Activated CD8-positive, alpha-beta memory T cell treated with anti-CD3 and anti-CD28 coated beads for 24 hours (primary cell): Measurements from ENCODE around the gene KCNMB3.
"Not testable (repeated sequence)": the region's sequence is repeated elsewhere in the genome, so short reads cannot be mapped to it uniquely, and the experiment has no call there.

ENCODE experiments used
- DNase-seq: peaks from one replicate; pipeline ENCODE4 v3.0.0-alpha.2; 2020

The KCNMB3 gene

DNA sequence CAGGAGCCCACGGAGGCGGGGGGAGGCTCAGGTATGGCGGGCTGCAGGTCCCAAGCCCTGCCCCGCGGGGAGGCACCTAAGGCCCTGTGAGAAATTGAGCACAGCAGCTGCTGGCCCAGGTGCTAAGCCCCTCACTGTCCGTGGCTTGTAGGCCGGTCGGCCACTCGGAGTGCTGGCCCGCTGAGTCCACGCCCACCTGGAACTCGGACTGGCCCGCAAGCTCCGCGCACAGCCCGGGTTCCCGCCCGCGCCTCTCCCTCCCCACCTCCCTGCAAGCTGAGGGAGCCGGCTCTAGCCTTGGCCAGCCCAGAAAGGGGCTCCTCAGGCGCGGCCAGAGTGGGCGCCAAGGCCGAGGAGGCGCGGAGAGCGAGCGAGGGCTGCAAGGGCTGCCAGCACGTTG is 12.2 kb upstream of the KCNMB3 start:
- no peak for DNase-seq

DNA sequence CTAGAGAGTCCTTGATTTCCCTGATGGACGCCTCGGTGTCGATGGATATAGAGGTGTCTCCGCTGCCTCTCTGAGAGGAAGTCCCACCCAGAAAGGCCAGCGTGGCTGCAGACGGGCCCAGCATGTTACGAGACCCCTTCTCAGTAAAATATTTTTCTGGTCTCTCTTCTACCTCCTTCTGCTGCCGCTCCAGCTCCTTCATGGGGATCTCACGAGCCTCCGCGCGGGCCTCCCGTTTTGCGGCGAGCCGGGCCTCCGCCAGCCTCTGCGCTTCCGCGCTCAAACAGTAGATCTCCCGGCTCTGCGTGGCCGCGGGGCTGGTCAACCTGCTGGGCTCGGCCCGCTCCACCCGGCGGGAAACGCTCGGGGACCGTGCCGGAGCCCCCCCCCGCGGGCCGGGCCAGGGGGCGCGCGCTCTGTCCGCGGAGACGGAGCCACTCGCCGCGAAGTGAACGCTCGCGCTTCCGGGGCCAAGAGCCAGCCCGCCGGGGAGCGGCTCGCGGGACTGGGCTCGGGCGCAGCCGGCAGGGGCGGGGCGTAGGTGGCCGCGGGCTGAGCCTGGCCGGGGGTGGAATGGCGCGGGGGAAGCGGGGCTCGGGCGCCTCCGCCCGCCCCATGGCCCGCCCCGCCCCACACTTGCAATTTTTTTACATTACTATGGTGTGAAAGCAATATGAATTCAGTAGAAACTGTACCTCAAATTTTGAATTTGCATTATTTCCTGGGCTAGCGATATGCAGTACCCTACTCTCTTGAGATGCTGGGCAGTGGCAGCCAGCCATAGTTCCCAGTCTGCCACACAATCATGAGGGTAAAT is 10.2 kb upstream of the KCNMB3 start:
- peak; percentile 82 for DNase-seq

DNA sequence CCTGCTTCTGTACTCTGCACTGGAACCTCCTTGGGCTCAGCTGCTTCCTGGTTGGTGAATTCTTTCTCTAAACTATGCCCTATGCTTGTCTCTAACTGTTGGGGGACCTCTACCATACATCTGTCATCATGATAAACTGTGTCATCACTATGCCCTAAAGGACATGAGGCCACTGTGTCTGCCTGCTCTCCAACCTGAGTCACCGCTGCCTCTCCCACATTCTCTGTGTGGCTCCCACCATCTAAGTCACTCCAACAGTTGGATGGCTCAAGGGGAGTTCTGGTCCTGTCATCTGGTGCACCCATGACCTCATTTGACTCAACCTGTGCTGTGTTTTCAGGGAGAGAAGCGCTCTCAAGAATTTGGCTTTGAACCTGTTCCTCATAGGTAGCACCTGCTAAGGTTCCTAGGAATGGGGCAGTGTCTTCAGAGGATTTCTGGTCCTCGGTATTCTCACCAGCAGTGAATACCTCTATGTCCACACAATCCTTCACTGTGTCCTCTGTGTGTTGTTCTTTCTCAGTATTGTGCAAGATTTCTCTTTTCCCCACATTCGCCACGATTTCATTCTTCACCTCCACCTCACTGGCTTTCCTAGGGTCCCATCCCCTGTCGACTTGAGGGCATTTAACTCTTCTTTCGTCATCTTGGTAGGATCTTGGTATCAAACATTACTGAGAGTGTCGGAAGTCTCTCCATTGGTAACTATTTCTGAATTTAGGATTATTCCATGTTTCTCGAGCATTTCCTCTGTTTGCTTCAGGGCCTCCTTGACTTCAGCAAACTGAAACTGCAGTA is 9.2 kb upstream of the KCNMB3 start:
- not testable (repeated sequence) for DNase-seq

DNA sequence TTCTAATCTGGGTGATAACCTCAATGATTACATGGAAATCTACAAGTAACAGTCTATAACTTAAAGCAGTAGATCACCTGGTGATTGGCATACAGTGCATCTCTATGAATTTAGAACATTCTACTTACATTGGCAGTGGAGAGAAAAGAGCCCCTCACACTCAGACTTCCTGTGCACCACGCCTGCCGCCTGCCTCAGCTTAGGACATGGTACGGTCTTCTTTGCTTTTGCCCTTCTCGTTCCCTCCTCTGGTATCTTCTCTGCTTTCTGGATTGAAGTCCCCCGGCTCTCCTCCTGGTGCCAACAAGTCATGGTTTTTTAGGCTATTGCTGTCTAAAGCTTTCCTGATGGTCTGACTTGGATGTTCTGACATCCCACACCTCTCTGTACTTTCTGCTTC is 7.9 kb upstream of the KCNMB3 start:
- DNase-seq = no peak

DNA sequence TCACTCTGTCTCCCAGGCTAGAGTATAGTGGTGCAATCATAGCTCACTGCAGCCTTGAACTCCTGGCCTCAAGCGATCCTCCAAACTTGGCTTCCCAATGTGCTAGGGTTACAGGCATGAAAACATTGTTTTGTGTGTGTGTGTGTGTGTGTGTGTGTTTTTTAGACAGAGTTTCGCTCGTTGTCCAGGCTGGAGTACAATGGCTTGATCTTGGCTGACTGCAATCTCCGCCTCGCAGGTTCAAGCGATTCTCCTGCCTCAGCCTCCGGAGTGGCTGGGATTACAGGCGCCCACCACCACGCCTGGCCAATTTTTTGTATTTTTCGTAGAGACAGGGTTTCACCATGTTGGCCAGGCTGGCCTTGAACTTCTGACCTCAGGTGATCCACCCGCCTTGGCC is 6.8 kb upstream of the KCNMB3 start:
- not testable (repeated sequence) for DNase-seq

DNA sequence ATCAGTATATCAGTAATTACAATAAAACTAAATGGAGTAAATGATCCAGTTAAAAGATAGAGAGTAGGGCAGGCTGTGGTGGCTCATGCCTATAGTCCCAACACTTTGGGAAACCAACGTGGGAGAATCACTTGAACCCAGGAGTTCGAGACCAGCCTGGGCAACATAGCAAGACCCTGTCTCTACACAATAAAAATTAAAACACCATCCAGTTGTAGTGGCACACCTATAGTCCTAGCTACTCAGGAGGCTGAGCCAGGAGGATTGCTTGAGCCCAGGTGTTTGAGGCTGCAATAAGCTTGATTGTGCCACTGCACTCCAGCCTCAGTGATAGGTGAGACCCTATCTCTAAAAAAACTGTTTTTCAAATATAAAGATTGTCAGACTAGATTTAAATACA is 5.9 kb upstream of the KCNMB3 start:
- no peak for DNase-seq

DNA sequence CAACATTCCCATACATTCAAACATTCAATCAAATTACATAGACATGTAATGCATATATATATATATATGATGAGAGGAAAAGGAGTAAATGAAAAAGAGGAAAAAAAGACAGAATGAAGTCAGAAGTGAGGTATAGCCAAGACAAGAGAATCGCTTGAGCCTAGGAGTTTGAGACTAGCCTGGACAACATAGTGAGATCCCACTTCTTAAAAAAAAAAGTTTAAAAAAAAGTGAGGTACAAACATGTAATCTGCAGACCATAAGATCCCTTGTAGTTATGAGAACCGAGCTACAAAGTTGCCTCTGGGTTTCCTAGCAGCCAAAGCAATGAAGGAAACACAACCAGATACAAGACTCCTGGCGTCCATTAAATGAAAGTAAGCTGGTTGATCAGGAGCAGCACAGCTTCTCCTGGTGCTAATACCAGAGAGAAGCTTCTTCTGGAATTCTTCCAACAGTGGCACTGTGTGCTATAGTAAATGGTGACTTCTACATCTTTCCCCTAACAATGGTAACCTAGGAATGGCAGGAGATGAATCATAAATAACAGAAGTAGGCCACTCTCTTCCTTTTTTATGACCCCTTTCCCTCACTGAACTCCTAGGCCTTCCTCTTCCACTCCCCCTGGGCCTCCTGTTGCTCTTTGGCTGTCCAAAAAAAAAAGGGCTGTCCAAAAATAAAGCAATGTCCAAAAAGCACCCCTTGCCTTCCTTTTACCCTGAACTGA is 3.5 kb downstream of the KCNMB3 start:
- no peak for DNase-seq

DNA sequence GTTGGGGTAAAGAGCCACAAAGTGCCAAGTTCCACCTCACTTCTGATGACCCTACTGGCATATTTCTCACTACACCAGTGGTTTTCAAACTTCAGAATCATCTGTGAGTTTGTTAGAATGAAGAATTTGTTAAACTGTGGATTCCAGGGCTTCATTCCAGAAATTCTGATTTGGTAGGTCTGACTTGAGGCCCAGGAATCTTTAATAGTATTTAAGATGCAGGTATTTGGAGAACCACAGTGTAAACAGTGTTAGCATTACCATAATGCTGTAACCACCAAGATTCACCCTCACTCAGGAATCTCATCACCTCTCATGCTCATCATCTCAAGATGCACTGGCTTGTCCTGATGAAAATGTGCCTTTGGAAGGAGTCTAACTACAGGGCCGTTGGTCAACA is 6.0 kb downstream of the KCNMB3 start:
- no peak for DNase-seq

DNA sequence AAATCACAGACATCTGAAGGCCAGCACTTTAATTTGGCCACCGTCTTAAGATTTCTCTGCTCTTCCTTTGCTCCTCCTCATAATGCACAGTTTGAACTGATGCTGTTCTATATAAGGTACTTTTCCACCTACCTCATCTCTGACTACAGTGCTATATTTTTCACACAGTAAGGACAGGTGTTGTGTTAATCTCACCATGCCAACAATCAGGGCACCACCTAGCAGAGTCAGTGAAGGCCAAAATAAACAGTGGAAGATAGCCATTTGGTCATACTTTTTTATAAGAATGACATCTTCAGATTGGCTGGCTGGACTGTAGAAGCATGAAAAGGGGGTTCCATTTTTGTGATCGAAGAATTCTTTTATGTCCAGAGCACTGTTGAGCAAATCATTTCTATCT is 8.1 kb downstream of the KCNMB3 start:
- DNase-seq = not testable (repeated sequence)

DNA sequence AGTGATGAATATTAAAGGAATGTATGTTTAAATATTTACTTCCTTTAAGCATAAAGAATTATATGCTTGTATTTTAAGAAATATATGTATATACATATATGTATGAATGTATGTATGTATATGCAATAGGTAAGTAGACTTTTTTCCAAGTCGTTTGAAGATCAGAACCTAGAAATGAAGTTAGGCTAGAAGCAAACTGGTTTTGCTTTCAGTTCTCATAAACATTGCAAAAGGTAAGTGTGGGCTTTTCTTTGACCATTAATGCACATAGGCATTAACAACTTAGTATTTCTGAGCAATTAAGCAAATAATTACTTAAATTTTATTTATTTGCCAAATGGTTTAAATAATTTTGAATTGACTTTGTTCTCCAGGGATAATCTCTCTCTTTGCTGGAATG is 10.6 kb downstream of the KCNMB3 start:
- DNase-seq = not testable (repeated sequence)

DNA sequence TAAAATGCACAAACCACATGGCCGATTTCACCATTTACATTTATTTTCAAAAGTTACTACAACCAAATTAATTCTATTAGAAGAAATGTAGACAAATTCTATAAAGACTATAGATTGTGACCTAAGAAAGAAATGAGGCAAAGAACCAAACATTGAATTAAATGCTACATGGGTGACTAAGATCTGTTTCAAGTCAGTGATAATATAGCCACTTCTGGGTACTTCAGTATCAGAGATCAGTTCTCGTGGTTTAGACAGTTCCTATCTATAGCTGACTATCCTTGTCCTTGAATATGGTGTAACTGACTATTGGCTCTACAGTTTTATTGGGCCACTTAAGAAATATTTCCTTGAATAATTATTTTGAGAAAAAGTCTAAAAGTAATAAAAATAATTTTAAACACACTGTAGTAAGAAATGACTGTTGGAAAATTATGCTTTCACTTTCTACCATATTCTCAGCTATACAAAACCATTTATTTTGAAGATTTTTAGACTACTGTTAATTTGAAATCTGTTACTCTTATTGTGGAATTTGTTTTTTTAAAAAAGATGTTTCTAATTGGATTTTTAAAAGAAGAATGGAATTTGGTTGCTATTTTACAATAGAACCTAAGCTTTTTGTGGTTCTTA is 14.1 kb downstream of the KCNMB3 start:
- DNase-seq = no peak

DNA sequence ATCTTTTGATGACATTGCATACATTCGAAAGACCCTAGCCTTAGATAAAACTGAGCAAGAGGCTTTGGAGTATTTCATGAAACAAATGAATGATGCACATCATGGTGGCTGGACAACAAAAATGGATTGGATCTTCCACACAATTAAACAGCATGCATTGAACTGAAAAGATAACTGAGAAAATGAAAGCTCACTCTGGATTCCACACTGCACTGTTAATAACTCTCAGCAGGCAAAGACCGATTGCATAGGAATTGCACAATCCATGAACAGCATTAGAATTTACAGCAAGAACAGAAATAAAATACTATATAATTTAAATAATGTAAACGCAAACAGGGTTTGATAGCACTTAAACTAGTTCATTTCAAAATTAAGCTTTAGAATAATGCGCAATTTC is 16.7 kb downstream of the KCNMB3 start:
- no peak for DNase-seq

DNA sequence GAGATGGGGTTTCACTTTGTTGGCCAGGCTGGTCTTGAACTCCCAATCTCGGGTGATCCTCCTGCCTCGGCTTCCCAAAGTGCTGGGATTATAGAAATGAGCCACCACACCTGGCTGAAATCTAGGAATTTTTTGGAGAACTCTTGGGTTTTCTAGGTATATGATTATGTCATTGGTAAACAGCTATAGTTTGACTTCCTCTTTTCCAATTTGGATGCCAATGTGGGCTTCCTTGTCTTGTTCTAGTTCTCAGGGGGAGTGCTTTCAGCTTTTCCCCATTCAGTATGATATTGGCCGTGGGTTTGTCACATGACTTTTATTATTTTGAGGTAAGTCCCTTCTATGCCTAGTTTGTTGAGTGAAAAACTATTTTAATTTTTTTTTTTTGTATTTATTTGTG is 17.9 kb downstream of the KCNMB3 start:
- DNase-seq = no peak

DNA sequence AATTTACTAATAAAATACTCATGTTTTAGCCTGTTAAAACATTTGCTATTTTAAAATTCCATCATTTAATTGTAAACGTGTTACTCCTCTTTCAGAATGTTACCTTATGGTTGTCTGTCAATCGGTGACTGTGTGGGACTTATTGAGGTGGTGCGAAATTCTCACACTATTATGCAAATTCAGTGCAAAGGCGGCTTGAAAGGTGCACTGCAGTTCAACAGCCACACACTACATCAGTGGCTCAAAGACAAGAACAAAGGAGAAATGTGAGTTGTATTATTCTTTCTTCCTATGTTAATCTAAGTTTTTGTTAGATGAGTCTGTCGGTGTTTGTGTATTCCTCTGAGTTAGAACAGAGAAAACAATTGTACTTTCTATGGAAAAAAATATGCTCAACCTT is 21.7 kb downstream of the KCNMB3 start:
- DNase-seq = no peak

DNA sequence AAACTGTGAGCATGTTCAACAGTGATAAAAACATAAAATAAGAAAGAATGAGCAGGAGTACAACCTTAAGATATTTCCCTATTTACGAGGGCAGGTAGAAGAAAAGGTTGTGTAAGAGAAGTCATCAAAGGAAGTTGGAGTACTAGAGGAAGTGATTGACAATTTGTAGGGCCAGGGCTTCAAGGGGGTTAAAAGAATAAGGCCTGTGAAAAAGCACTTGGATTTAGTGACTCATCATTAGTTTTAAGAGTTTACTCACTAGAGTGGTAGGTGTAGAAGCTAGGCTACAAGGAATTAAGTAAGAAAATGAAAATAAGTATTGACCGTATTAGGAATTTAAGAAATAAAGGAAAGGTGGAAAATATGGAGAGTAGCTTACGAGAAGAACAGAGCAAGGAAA is 23.6 kb downstream of the KCNMB3 start:
- no peak for DNase-seq

DNA sequence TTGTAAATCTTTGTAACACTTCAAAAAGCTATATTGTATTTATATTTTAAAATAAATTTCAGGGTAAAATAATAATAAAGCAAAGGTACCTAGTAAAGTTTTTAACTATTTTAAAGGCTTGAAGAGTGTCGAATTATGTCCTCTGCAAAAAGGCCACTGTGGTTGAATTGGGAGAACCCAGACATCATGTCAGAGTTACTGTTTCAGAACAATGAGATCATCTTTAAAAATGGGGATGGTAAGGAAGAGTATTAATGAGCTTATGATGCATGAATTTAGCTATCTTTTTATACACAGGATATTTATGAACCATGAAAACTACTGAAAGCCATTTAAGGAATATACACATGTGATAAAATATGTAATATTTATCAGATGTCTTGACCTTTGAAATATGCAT is 26.3 kb downstream of the KCNMB3 start:
- DNase-seq = no peak

DNA sequence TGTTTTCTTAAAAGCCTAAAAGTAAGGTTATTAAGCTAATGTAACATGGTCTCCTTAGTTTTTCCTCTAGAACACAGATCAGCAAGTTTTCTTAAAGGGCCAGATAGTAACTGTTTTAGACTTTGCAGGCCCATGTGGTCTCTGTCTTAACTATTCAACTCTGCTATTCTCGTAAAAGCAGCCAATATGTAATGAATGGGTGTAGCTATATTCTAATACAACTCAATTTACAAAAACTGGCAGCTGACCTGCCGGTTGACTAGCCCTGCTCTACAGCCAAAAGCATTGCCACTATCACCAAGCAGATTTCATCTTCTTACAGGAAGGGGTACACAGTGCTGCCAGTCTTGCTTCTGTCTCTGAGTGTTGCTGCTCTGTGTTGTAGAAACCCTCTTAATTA is 27.4 kb downstream of the KCNMB3 start:
- DNase-seq = no peak

DNA sequence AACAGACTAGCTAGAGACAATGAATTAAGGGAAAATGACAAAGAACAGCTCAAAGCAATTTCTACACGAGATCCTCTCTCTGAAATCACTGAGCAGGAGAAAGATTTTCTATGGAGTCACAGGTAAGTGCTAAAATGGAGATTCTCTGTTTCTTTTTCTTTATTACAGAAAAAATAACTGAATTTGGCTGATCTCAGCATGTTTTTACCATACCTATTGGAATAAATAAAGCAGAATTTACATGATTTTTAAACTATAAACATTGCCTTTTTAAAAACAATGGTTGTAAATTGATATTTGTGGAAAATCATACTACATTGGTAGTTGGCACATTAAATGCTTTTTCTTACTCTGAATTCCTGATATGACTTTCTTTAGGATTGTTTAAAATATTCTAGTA is 32.7 kb downstream of the KCNMB3 start:
- DNase-seq = not testable (repeated sequence)

DNA sequence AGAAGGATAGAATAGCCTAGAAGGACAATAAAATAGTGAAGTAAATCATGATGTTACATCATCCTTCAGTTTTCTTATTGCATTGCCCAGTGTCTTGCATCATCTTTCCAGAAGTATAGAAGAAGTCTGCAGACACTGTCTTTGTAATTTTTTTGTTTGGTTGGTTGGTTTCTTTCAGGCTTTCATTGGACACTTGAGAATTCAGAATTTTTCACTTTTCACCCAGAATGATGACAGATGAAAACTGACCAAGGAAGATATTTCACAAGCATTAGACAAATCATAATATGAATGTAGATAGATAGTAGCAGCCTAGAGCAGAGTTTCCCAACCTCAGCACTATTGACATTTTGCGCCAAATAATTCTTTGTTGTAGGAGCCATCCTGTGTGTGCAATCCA is 35.4 kb downstream of the KCNMB3 start:
- DNase-seq = not testable (repeated sequence)

DNA sequence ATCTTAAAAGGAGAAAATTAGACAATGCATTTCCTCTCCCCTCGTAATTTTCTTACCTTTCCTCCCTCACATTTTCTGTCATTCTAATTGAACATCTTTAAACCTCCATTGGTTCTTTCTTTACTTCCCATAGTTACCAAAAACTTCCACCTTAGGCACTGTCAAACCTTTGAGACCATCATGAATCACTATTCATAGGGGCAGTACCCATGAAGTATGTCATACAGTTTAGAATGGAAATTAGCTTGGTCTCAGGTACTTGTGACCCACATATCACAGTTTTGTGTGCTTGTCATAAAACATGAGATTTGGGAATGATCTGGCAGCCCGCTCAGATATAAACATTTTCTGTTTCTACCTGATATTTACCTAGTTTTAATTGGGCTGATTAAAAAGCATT is 50.1 kb downstream of the KCNMB3 start:
- DNase-seq = no peak

DNA sequence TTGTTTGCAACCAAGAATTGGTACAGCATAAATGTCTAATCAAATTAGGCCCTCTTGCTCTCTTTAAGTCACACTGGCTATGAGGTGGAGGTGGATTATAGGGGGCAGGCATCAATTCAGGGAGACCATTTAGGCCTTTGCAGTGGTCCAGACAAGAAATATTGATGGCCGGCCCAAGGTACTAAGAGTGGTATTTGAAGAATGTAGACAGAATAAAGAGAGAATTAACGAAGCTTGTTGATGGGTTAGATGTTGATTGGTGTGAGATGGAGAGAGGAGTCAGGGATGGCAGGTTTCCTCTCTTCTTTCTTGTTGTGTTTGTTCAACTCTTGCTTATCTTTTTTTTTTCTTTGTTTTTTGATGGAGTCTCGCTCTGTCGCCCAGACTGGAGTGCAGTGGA is 54.2 kb downstream of the KCNMB3 start:
- DNase-seq = no peak

DNA sequence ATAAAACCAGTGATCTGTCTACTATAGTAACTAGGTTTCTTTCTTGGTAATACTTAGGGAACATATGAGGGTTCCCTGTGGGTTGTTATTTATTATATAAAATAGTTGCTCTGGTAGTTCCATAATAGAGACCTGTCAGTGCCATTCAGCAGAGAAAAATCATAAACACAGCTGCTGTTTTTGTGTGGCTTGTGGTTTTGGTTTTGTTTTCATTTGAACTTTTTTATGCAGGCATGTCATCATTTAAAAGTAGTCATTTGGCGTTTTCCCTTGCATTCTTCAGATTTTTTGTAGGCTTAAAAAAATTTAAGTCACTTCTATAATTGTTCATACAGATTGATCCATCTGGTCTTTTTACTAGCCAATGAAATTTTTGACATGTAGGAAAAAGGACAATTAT is 54.8 kb downstream of the KCNMB3 start:
- DNase-seq = no peak

DNA sequence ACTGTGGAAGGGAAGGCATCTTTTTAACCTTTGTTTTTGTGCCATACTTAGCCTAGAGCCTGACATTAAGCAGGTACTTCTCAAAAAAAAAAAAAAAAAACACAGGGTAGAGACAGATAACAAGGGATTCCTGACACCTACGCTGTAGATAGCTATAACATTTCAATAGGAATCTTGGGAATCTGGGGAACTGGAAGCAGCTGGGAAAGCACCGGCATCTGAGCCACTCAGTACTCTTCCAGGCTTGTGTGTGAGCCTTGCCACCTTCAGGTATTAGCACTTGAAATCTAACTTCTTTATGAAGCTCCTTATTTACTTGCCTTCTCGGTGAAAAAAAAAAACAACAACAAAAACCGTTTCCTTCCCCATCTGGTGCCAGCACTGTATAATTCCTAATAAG is 56.0 kb downstream of the KCNMB3 start:
- no peak for DNase-seq
